Mucosa of stomach (tissue), 1 donor: Measurements from ENCODE around the gene PHC1.
A peak's percentile ranks its signal among the peaks of the same experiment; 100 is the strongest.
"Not testable (repeated sequence)": the region's sequence is repeated elsewhere in the genome, so short reads cannot be mapped to it uniquely, and the experiment has no call there.

ENCODE experiments used
- H3K27me3 ChIP-seq: one replicate; pipeline ENCODE4 v1.7.0; 2013; ENCODE audit warnings: mild to moderate bottlenecking, low read length; ENCODE audit not compliant: control insufficient read depth, insufficient read depth
- H3K36me3 ChIP-seq: one replicate; pipeline ENCODE4 v1.7.0; 2013; ENCODE audit warnings: low read length; ENCODE audit not compliant: control insufficient read depth, insufficient read depth
- H3K4me1 ChIP-seq: one replicate; pipeline ENCODE4 v1.7.0; 2013; ENCODE audit warnings: mild to moderate bottlenecking, low read length; ENCODE audit not compliant: control insufficient read depth, insufficient read depth
- H3K4me3 ChIP-seq: one replicate; pipeline ENCODE4 v1.7.0; 2013; ENCODE audit warnings: low read length
- H3K9ac ChIP-seq: one replicate; pipeline ENCODE4 v1.7.0; 2013; ENCODE audit warnings: mild to moderate bottlenecking, low read length, moderate library complexity
- H3K9me3 ChIP-seq: one replicate; pipeline ENCODE4 v1.7.0; 2013; ENCODE audit warnings: mild to moderate bottlenecking, low read length, moderate library complexity; ENCODE audit not compliant: control insufficient read depth
- donor health status: Pancreatic carcinoma.

The PHC1 gene

GRCh38 chr12:8894986-8895385, 19.3 kb upstream of the PHC1 start:
- no peak overlapping the region for H3K4me3 ChIP-seq
- H3K4me1 ChIP-seq, result no peaks in the 10 kb centered on the region
- no peak overlapping the region for H3K9ac ChIP-seq
- H3K27me3 ChIP-seq, result no peaks in the 10 kb centered on the region
- no peaks in the 10 kb centered on the region for H3K36me3 ChIP-seq
- no peaks in the 10 kb centered on the region for H3K9me3 ChIP-seq

- Histone ChIP-seq H3K9me3 (no peaks in the 10 kb centered on the region), H3K4me3 (no peak overlapping the region), H3K36me3 (no peaks in the 10 kb centered on the region), H3K27me3 (no peaks in the 10 kb centered on the region), H3K9ac (no peak overlapping the region), H3K4me1 (no peaks in the 10 kb centered on the region)
Measured at GRCh38 chr12:8897081-8897480, 17.2 kb upstream of the PHC1 start.

- no peaks in the 10 kb centered on the region for H3K36me3 ChIP-seq
- no peaks in the 10 kb centered on the region for H3K4me1 ChIP-seq
- no peaks in the 10 kb centered on the region for H3K9me3 ChIP-seq
- H3K27me3 ChIP-seq, result no peaks in the 10 kb centered on the region
- no peak overlapping the region for H3K4me3 ChIP-seq
- no peak overlapping the region for H3K9ac ChIP-seq
Measured at GRCh38 chr12:8899830-8900229, 14.5 kb upstream of the PHC1 start.

GRCh38 chr12:8902703-8903102, 11.6 kb upstream of the PHC1 start:
- H3K9ac ChIP-seq, H3K9me3 ChIP-seq, H3K4me3 ChIP-seq, H3K4me1 ChIP-seq, H3K27me3 ChIP-seq, H3K36me3 ChIP-seq: not testable (repeated sequence)

- Histone ChIP-seq H3K27me3 (no peaks in the 10 kb centered on the region), H3K36me3 (no peaks in the 10 kb centered on the region), H3K4me1 (no peaks in the 10 kb centered on the region), H3K4me3 (no peak overlapping the region), H3K9ac (no peak overlapping the region), H3K9me3 (no peaks in the 10 kb centered on the region)
Measured at GRCh38 chr12:8903646-8904045, 10.7 kb upstream of the PHC1 start.

GRCh38 chr12:8904665-8905064, 9.6 kb upstream of the PHC1 start:
- Histone ChIP-seq H3K9me3 (no peaks in the 10 kb centered on the region), H3K4me3 (no peak overlapping the region), H3K27me3 (no peaks in the 10 kb centered on the region), H3K4me1 (no peaks in the 10 kb centered on the region), H3K36me3 (no peaks in the 10 kb centered on the region), H3K9ac (no peak overlapping the region)

GRCh38 chr12:8905546-8905945, 8.8 kb upstream of the PHC1 start:
- H3K27me3 ChIP-seq, result no peaks in the 10 kb centered on the region
- no peak overlapping the region for H3K4me3 ChIP-seq

GRCh38 chr12:8906266-8907180, 7.8 kb upstream of the PHC1 start:
- no peaks in the 10 kb centered on the region for H3K9me3 ChIP-seq
- H3K9ac ChIP-seq, result no peak overlapping the region
- no peak overlapping the region for H3K4me3 ChIP-seq
- no peaks in the 10 kb centered on the region for H3K36me3 ChIP-seq
- no peaks in the 10 kb centered on the region for H3K27me3 ChIP-seq
- no peaks in the 10 kb centered on the region for H3K4me1 ChIP-seq

More at GRCh38 chr12:8905546-8905945, 8.8 kb upstream of the PHC1 start:
- no peak overlapping the region for H3K9ac ChIP-seq
- no peaks in the 10 kb centered on the region for H3K9me3 ChIP-seq
- no peaks in the 10 kb centered on the region for H3K4me1 ChIP-seq
- H3K36me3 ChIP-seq, result no peaks in the 10 kb centered on the region

GRCh38 chr12:8907513-8907912, 6.8 kb upstream of the PHC1 start:
- no peaks in the 10 kb centered on the region for H3K4me1 ChIP-seq
- H3K9ac ChIP-seq, result no peak overlapping the region
- H3K9me3 ChIP-seq, result no peaks in the 10 kb centered on the region
- no peaks in the 10 kb centered on the region for H3K36me3 ChIP-seq
- H3K27me3 ChIP-seq, result no peaks in the 10 kb centered on the region
- no peak overlapping the region for H3K4me3 ChIP-seq

GRCh38 chr12:8909752-8910151, 4.6 kb upstream of the PHC1 start:
- H3K4me3 ChIP-seq, result no peak overlapping the region
- no peak overlapping the region for H3K9ac ChIP-seq
- peaks cover 13% of the 10 kb centered on the region for H3K4me1 ChIP-seq
- H3K36me3 ChIP-seq, result no peaks in the 10 kb centered on the region
- H3K27me3 ChIP-seq, result no peaks in the 10 kb centered on the region
- H3K9me3 ChIP-seq, result no peaks in the 10 kb centered on the region

- H3K9ac ChIP-seq, result no peak overlapping the region
- H3K4me3 ChIP-seq, result no peak overlapping the region
- H3K4me1 ChIP-seq, result peaks cover 19% of the 10 kb centered on the region
- no peaks in the 10 kb centered on the region for H3K36me3 ChIP-seq
- H3K27me3 ChIP-seq, result no peaks in the 10 kb centered on the region
- H3K9me3 ChIP-seq, result no peaks in the 10 kb centered on the region
Measured at GRCh38 chr12:8911606-8912268, 2.6 kb upstream of the PHC1 start.

- Histone ChIP-seq H3K4me3 (no peak overlapping the region), H3K9ac (peak overlapping the region; percentile 79), H3K9me3 (no peaks in the 10 kb centered on the region), H3K36me3 (no peaks in the 10 kb centered on the region), H3K4me1 (peaks cover 19% of the 10 kb centered on the region), H3K27me3 (no peaks in the 10 kb centered on the region)
Measured at GRCh38 chr12:8912914-8913313, 1.4 kb upstream of the PHC1 start.
